IMR-90 (cell line): Measurements from ENCODE around the gene PLAAT2.
"Not testable (repeated sequence)": the region's sequence is repeated elsewhere in the genome, so short reads cannot be mapped to it uniquely, and the experiment has no call there.

Experiments used
- BHLHE40 ChIP-seq: fragments of 150-350 bp; IDR thresholded peaks from 2 replicates; pipeline ENCODE4 v1.6.1; 2016; ENCODE audit warnings: mild to moderate bottlenecking, low read depth, low read length
- CEBPB ChIP-seq: IDR thresholded peaks from 2 replicates; pipeline ENCODE4 v1.6.1; 2012; ENCODE audit warnings: low read depth, low read length, improper control_type of control experiment
- CTCF ChIP-seq: conservative IDR thresholded peaks from 2 replicates; pipeline ENCODE4 v1.5.1; 2012; ENCODE audit warnings: mild to moderate bottlenecking, low read depth, low read length, improper control_type of control experiment
- ELK1 ChIP-seq: fragments of 150-350 bp; IDR thresholded peaks from 2 replicates; pipeline ENCODE4 v1.6.1; 2016; ENCODE audit warnings: low read depth, mild to moderate bottlenecking, low read length, moderate library complexity, borderline replicate concordance
- FOS ChIP-seq: fragments of 150-350 bp; IDR thresholded peaks from 2 replicates; pipeline ENCODE4 v1.6.1; 2016; ENCODE audit warnings: low read depth, low read length
- MXI1 ChIP-seq: IDR thresholded peaks from 2 replicates; pipeline ENCODE4 v1.6.1; 2012; ENCODE audit warnings: low read depth, mild to moderate bottlenecking, low read length, moderate library complexity, borderline replicate concordance
- NFE2L2 ChIP-seq: fragments of 150-350 bp; IDR thresholded peaks from 2 replicates; pipeline ENCODE4 v1.6.1; 2016; ENCODE audit warnings: low read depth, mild to moderate bottlenecking, low read length
- POLR2A ChIP-seq: IDR thresholded peaks from 2 replicates; pipeline ENCODE4 v1.6.1; 2012; ENCODE audit warnings: mild to moderate bottlenecking, low read depth, low read length
- RAD21 ChIP-seq: IDR thresholded peaks from 2 replicates; pipeline ENCODE4 v1.6.1; 2012; ENCODE audit warnings: low read length, improper control_type of control experiment
- RCOR1 ChIP-seq: IDR thresholded peaks from 2 replicates; pipeline ENCODE4 v1.6.1; 2012; ENCODE audit warnings: mild to moderate bottlenecking, low read length, improper control_type of control experiment; ENCODE audit not compliant: insufficient replicate concordance
- RFX5 ChIP-seq: IDR thresholded peaks from 2 replicates; pipeline ENCODE4 v1.8.0; 2012; ENCODE audit warnings: low read depth, mild to moderate bottlenecking, low read length, moderate library complexity
- SMC3 ChIP-seq: fragments of 150-350 bp; IDR thresholded peaks from 2 replicates; pipeline ENCODE4 v1.6.1; 2016; ENCODE audit warnings: low read depth, mild to moderate bottlenecking, antibody characterized with exemption, low read length, moderate library complexity
- USF2 ChIP-seq: fragments of 150-350 bp; IDR thresholded peaks from 2 replicates; pipeline ENCODE4 v1.6.1; 2017; ENCODE audit warnings: mild to moderate bottlenecking, antibody characterized with exemption, low read length, low read depth

- not testable (repeated sequence) for TF ChIP-seq CTCF, POLR2A, RFX5, RAD21, ELK1, BHLHE40, NFE2L2, RCOR1, CEBPB, FOS, SMC3, MXI1, USF2
Observed at GRCh38 chr11:63542506-63542905, 20.7 kb downstream of the PLAAT2 start.
